T-helper 1 cell treated with Interleukin-12 subunit alpha and Interleukin-12 subunit beta and Interleukin-4 antibody, amounts not matched to agents 30 μg/mL and 1 μg/mL, for 36 hours (primary cell): ENCODE data around the gene NDRG4.

ENCODE experiments used
- H3K27ac Mint-ChIP-seq: one replicate; pipeline ENCODE4 v1.8.0; 2021; ENCODE audit warnings: mild to moderate bottlenecking, mixed read lengths
- H3K27me3 Mint-ChIP-seq: one replicate; pipeline ENCODE4 v1.8.0; 2021; ENCODE audit warnings: low read depth, mixed read lengths
- H3K36me3 Mint-ChIP-seq: one replicate; pipeline ENCODE4 v1.8.0; 2021; ENCODE audit warnings: low read depth, mixed read lengths
- H3K4me1 Mint-ChIP-seq: one replicate; pipeline ENCODE4 v1.8.0; 2021; ENCODE audit warnings: low read depth, mixed read lengths
- H3K4me3 Mint-ChIP-seq: one replicate; pipeline ENCODE4 v1.8.0; 2021; ENCODE audit warnings: mild to moderate bottlenecking, moderate library complexity, mixed read lengths
- H3K9me3 Mint-ChIP-seq: one replicate; pipeline ENCODE4 v1.8.0; 2021; ENCODE audit warnings: mixed read lengths

Gene NDRG4

GRCh38 chr16:58497468-58497867 lies 2.5 kb upstream of the NDRG4 start:
- Mint-ChIP-seq H3K4me1 (peaks cover 12% of the 10 kb centered on the region), H3K27me3 (no peaks in the 10 kb centered on the region), H3K9me3 (no peaks in the 10 kb centered on the region), H3K4me3 (no peak overlapping the region), H3K36me3 (no peaks in the 10 kb centered on the region), H3K27ac (no peak overlapping the region)

- H3K36me3 Mint-ChIP-seq: no peaks in the 10 kb centered on the region
- H3K4me1 Mint-ChIP-seq: peaks cover 12% of the 10 kb centered on the region
- no peak overlapping the region for H3K27ac Mint-ChIP-seq
- H3K27me3 Mint-ChIP-seq: no peaks in the 10 kb centered on the region
- H3K4me3 Mint-ChIP-seq: no peak overlapping the region
- H3K9me3 Mint-ChIP-seq: no peaks in the 10 kb centered on the region
Observed at GRCh38 chr16:58497935-58498334, 2.0 kb upstream of the NDRG4 start.

DNA sequence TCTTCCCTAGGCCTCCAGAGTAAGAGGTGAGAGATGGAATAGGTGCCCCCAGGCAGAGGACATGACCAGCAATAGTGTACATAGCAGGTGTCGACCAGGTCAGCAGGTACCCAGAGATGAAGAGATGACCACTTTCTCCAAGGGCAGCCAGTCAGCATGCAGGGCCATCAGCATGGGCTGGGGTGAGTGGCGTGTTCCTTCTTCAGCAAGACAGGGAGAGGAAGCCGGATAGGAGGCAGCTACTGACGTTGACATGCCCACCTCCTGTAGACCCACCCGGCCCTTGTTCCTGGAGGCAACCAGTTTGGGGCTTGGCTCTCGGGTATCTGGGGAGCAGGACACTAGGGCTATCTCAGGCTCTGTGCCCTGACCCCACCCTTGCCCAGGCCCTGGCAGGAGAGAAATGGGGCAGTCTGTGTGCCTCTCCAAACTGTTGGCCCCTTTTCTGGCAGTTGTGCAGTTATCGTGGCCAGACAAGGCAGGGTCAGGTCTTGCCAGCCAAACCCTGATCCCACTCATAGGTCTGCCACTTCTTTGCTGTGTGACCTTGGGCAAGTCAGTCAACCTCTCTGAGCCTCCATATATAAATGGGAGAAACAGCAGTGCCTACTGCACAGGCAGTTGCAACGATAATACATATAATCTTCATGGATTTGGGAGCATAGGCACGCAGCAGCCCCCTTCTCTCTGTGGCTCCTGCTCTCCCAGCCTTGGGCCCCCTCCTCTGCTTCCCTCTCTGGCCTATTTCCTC lies 1.4 kb upstream of the NDRG4 start:
- peaks cover 12% of the 10 kb centered on the region for H3K4me1 Mint-ChIP-seq
- no peaks in the 10 kb centered on the region for H3K27me3 Mint-ChIP-seq
- no peak overlapping the region for H3K4me3 Mint-ChIP-seq
- no peak overlapping the region for H3K27ac Mint-ChIP-seq
- no peaks in the 10 kb centered on the region for H3K9me3 Mint-ChIP-seq
- H3K36me3 Mint-ChIP-seq: no peaks in the 10 kb centered on the region

- Mint-ChIP-seq H3K9me3 (no peaks in the 10 kb centered on the region), H3K4me3 (no peak overlapping the region)
Observed at GRCh38 chr16:58499092-58499511, 841 bp upstream of the NDRG4 start.

GRCh38 chr16:58500430-58501241 lies 693 bp downstream of the NDRG4 start:
- Mint-ChIP-seq H3K9me3 (no peaks in the 10 kb centered on the region), H3K4me3 (peak overlapping the region; percentile 75), H3K27me3 (no peaks in the 10 kb centered on the region), H3K27ac (no peak overlapping the region), H3K4me1 (peaks cover 5% of the 10 kb centered on the region), H3K36me3 (no peaks in the 10 kb centered on the region)

More at GRCh38 chr16:58499092-58499511, 841 bp upstream of the NDRG4 start:
- no peaks in the 10 kb centered on the region for H3K27me3 Mint-ChIP-seq
- peaks cover 12% of the 10 kb centered on the region for H3K4me1 Mint-ChIP-seq
- no peaks in the 10 kb centered on the region for H3K36me3 Mint-ChIP-seq
- no peak overlapping the region for H3K27ac Mint-ChIP-seq

- Mint-ChIP-seq H3K9me3 (no peaks in the 10 kb centered on the region), H3K27ac (peak overlapping the region; percentile 59)
Observed at GRCh38 chr16:58501242-58502131, 1.5 kb downstream of the NDRG4 start.

DNA sequence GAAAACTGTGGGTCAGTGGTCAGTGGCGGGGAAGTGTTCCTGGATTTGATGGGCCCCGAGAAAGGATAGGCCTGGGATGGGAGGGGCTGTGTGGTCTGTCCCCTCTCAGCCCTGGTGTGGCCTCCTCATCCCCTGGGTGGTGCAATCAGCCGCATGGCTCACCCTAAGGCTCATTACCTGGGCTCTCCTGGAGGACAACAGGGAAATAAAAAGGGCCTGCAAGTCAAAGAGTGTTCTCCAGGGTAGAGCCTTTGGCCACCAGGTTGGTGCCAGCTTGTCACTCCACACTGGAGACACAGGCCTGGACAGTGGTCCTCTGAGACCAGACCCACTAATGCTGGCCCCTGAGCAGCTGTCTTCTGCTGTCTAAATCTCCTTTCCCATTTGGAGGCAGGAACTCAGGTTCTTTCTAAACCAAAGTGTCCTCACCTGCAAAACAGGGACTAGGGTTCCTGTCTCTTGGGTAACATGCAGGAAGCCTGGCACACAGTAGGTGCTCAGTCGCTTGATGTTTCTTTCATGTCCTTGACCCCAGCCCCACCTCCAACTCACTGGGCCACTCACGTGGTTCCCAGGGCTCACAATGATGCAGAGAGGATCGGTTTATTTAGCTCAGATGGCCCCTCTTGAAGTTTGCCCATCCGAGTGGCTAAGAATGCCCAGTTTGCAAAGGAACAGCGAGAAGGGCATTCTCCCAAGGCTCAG lies 2.4 kb downstream of the NDRG4 start:
- Mint-ChIP-seq H3K27ac (no peak overlapping the region), H3K36me3 (no peaks in the 10 kb centered on the region), H3K27me3 (no peaks in the 10 kb centered on the region), H3K4me1 (peaks cover 4% of the 10 kb centered on the region), H3K9me3 (no peaks in the 10 kb centered on the region), H3K4me3 (peak overlapping the region; percentile 31)

More at GRCh38 chr16:58501242-58502131, 1.5 kb downstream of the NDRG4 start:
- Mint-ChIP-seq H3K4me1 (peaks cover 4% of the 10 kb centered on the region), H3K36me3 (no peaks in the 10 kb centered on the region), H3K27me3 (no peaks in the 10 kb centered on the region), H3K4me3 (peak overlapping the region; percentile 75)

- Mint-ChIP-seq H3K4me1 (peaks cover 4% of the 10 kb centered on the region), H3K27me3 (no peaks in the 10 kb centered on the region), H3K27ac (no peak overlapping the region), H3K9me3 (no peaks in the 10 kb centered on the region), H3K4me3 (no peak overlapping the region), H3K36me3 (no peaks in the 10 kb centered on the region)
Observed at GRCh38 chr16:58503166-58503862, 3.4 kb downstream of the NDRG4 start.

DNA sequence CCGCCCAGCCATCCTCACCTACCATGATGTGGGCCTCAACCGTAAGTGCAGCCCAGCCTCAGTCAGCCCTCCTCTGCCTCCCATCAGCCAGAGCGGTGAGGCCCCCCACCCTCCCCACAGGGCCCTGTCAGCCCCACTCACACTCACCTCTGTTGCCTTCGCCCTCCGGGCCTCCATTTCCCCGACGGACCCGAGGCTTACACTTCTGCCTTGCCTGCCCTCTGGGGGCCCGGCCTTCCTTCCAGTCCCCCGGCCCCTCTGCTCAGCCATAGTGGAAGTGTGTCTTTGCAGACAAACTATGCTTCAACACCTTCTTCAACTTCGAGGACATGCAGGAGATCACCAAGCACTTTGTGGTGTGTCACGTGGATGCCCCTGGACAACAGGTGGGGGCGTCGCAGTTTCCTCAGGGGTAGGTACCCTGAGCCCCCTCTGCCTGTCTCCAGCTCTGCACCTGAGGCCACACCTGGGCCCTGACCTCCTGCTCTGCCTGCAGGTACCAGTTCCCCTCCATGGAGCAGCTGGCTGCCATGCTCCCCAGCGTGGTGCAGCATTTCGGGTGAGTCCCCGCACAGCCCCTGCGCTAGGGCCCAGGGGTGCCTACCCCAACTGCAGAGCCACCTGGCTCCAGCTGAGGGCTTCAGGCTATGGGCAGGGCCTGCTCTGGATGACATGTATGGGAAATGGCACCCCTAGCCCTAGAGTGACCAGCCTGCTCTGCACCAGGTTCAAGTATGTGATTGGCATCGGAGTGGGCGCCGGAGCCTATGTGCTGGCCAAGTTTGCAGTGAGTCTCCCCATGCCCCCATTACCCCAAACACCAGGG lies 4.1 kb downstream of the NDRG4 start:
- no peaks in the 10 kb centered on the region for H3K9me3 Mint-ChIP-seq
- H3K4me3 Mint-ChIP-seq: no peak overlapping the region
- no peak overlapping the region for H3K27ac Mint-ChIP-seq

DNA sequence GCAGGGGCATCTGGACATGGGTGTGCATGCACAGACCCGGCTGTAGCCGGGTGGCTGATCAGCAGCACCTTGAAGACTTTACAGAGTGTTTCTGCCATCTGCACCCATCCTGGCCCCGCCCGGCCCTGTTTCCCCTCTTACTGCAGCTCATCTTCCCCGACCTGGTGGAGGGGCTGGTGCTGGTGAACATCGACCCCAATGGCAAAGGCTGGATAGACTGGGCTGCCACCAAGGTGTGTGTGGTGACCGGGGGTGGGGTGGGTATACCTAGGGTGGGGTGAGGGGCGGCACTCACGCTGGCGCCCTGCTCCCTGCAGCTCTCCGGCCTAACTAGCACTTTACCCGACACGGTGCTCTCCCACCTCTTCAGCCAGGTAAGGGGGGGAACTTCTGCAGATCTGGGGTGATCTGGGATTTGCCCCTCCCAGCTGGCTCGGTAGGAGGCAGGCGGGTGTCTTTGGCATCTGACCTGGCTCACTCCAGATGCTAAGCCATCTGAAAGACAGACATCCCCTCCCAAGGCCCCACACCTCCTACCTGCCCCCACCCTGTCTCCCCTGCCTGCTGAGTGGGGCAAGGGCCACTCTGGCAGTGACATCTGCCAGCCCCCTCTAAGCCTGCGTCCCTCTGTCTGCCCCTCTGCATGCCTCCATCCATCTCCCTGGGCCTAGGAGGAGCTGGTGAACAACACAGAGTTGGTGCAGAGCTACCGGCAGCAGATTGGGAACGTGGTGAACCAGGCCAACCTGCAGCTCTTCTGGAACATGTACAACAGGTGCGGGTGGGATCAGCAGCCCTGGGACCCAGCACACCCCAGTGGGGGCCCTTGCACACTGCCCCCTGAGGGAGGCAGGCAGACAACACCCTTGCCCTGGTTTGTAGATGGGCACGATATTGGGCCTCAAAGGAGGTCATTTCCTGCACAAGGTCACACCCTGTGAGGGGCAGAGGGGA lies 6.6 kb downstream of the NDRG4 start:
- Mint-ChIP-seq H3K4me1 (peaks cover 2% of the 10 kb centered on the region), H3K9me3 (no peaks in the 10 kb centered on the region), H3K27ac (no peak overlapping the region), H3K27me3 (no peaks in the 10 kb centered on the region), H3K4me3 (no peak overlapping the region), H3K36me3 (no peaks in the 10 kb centered on the region)

More for the DNA sequence above, 4.1 kb downstream of the NDRG4 start:
- Mint-ChIP-seq H3K27me3 (no peaks in the 10 kb centered on the region), H3K36me3 (no peaks in the 10 kb centered on the region), H3K4me1 (peaks cover 4% of the 10 kb centered on the region)

DNA sequence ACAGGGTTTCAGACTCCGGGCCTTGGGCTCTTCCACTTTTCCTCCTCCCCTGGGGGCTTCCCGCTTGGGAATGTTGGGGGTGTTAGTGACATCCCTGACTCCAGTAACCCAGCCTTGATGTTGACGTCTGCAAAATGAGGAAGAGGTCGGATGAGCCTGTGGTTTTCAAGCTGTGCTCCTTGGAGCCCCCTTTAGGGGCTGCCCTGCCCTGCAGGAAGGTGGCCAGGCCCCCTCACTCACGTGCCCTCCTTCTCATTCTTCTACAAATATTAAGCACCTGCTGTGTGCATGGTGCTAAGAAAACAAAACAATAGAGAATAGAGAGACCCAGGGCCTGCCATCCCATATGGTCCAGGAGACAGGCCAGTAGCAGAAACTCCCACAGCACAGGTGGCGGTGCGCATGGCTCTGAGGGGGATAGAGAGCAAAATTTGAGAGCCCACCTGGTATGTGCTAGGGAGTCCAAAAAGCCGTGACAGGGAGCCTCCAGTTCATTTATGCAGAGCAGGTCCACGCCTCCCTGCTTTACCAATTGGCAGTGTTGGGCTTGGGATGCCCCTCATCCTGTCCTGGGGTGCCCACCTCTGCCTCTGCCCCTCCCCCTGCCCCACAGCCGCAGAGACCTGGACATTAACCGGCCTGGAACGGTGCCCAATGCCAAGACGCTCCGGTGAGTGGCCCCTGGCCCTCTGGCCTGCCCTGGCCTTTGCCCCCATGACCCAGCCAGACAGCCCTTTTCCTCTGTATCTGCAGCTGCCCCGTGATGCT lies 7.4 kb downstream of the NDRG4 start:
- Mint-ChIP-seq H3K9me3 (no peaks in the 10 kb centered on the region), H3K27ac (no peak overlapping the region), H3K36me3 (no peaks in the 10 kb centered on the region), H3K4me1 (no peaks in the 10 kb centered on the region), H3K27me3 (no peaks in the 10 kb centered on the region), H3K4me3 (no peak overlapping the region)
